Neural cell (in vitro differentiated cells): ENCODE results near the gene ANKFN1. TPM values are rescaled to one million over a fixed set of nuclear protein-coding genes. Genes with fewer than 3 reads are reported as not detected.

Experiments
- H2AFZ ChIP-seq: fragments of 200-600, 300-800 bp; sonication (generic), shearing (Covaris generic); 2 replicates; pipeline ENCODE4 v1.6.0; 2014; ENCODE audit warnings: low read depth, mild to moderate bottlenecking, antibody characterized with exemption, low read length, moderate library complexity
- H3F3A ChIP-seq: fragments of 200-600 bp; shearing (Covaris generic); 2 replicates; pipeline ENCODE4 v1.6.1; 2016; ENCODE audit warnings: mild to moderate bottlenecking, moderate library complexity, mixed read lengths, antibody characterized with exemption, low read length; ENCODE audit not compliant: insufficient read depth, poor library complexity, severe bottlenecking
- H3K27ac ChIP-seq: fragments of 200-600, 300-800 bp; sonication (generic), shearing (Covaris generic); 2 replicates; pipeline ENCODE4 v1.5.1; 2014; ENCODE audit warnings: mild to moderate bottlenecking, low read length, moderate library complexity
- H3K27me3 ChIP-seq: fragments of 300-800, 200-600 bp; sonication (generic), shearing (Covaris generic); 2 replicates; pipeline ENCODE4 v1.6.0; 2014; ENCODE audit warnings: mild to moderate bottlenecking, low read depth, low read length, moderate library complexity; ENCODE audit not compliant: insufficient read depth
- H3K36me3 ChIP-seq: fragments of 300-800, 200-600 bp; sonication (generic), shearing (Covaris generic); 2 replicates; pipeline ENCODE4 v1.5.1; 2014; ENCODE audit warnings: mild to moderate bottlenecking, antibody characterized with exemption, low read length, moderate library complexity; ENCODE audit not compliant: insufficient read depth
- H3K4me2 ChIP-seq: fragments of 300-800, 200-600 bp; sonication (generic), shearing (Covaris generic); 2 replicates; pipeline ENCODE4 v1.6.0; 2014; ENCODE audit warnings: mild to moderate bottlenecking, low read length
- H3K4me3 ChIP-seq: fragments of 300-800, 200-600 bp; sonication (generic), shearing (Covaris generic); 2 replicates; pipeline ENCODE4 v1.5.1; 2014; ENCODE audit warnings: mild to moderate bottlenecking, low read length, moderate library complexity
- H3K79me2 ChIP-seq: fragments of 200-600 bp; shearing (Covaris generic); replicated peaks from 2 replicates; pipeline ENCODE4 v1.6.0; 2014; ENCODE audit warnings: mild to moderate bottlenecking, low read length, moderate library complexity; ENCODE audit not compliant: insufficient read depth
- H3K9ac ChIP-seq: fragments of 300-800, 200-600 bp; sonication (generic), shearing (Covaris generic); 2 replicates; pipeline ENCODE4 v1.6.1; 2016; ENCODE audit warnings: mild to moderate bottlenecking, low read length, mixed read lengths
- H3K9me2 ChIP-seq: fragments of 200-600 bp; shearing (Covaris generic); 2 replicates; pipeline ENCODE4 v1.6.1; 2016; ENCODE audit warnings: mild to moderate bottlenecking, low read length, mixed read lengths; ENCODE audit not compliant: insufficient read depth
- H3K9me3 ChIP-seq: fragments of 200-600, 300-800 bp; sonication (generic), shearing (Covaris generic); 2 replicates; pipeline ENCODE4 v1.6.1; 2016; ENCODE audit warnings: mild to moderate bottlenecking, mixed run types, low read length, moderate library complexity, mixed read lengths
- H4K20me1 ChIP-seq: fragments of 200-600 bp; shearing (Covaris generic); 2 replicates; pipeline ENCODE4 v1.6.1; 2016; ENCODE audit warnings: mild to moderate bottlenecking, mixed run types; ENCODE audit not compliant: insufficient read depth
- EP300 ChIP-seq: fragments of 450-650 bp; conservative IDR thresholded peaks from 2 replicates; pipeline ENCODE4 v1.6.1; 2014; ENCODE audit warnings: antibody characterized with exemption, mild to moderate bottlenecking, moderate library complexity; ENCODE audit not compliant: poor library complexity, severe bottlenecking
- EZH2 ChIP-seq: fragments of 200-600, 300-800 bp; shearing (Covaris generic), sonication (generic); IDR thresholded peaks from 2 replicates; pipeline ENCODE4 v1.6.1; 2014; ENCODE audit warnings: antibody characterized with exemption, low read length, borderline replicate concordance, mild to moderate bottlenecking; ENCODE audit not compliant: insufficient read depth, poor library complexity, severe bottlenecking
- MXI1 ChIP-seq: fragments of 450-650 bp; conservative IDR thresholded peaks from 2 replicates; pipeline ENCODE4 v1.6.1; 2014; ENCODE audit warnings: antibody characterized with exemption, mild to moderate bottlenecking; ENCODE audit not compliant: poor library complexity, severe bottlenecking
- POLR2AphosphoS5 ChIP-seq: IDR thresholded peaks from 2 replicates; pipeline ENCODE4 v1.6.1; 2012
- RAD21 ChIP-seq: fragments of 450-650 bp; conservative IDR thresholded peaks from 2 replicates; pipeline ENCODE4 v1.6.1; 2014; ENCODE audit warnings: antibody characterized with exemption, mild to moderate bottlenecking, moderate library complexity
- SMC3 ChIP-seq: fragments of 450-650 bp; conservative IDR thresholded peaks from 2 replicates; pipeline ENCODE4 v1.6.1; 2014; ENCODE audit warnings: antibody characterized with exemption, mild to moderate bottlenecking, moderate library complexity; ENCODE audit not compliant: poor library complexity
- TAF1 ChIP-seq: IDR thresholded peaks from 2 replicates; pipeline ENCODE4 v1.6.1; 2012; ENCODE audit warnings: low read depth
- polyA plus RNA-seq: library from polyadenylated mRNA; depleted of rRNA; stranded (reverse); fragments of >200 nt; gene quantifications from 2 replicates; pipeline ENCODE4 v1.2.3, GENCODE V29; 2014
- TF ChIP-seq, protein P1 (sequence below): fragments of 450-650 bp; IDR thresholded peaks from 2 replicates; pipeline ENCODE4 v1.5.1; 2014; ENCODE audit warnings: antibody characterized with exemption, mild to moderate bottlenecking, moderate library complexity; ENCODE audit not compliant: poor library complexity, severe bottlenecking
- TF ChIP-seq, protein P2 (sequence below): IDR thresholded peaks from 2 replicates; pipeline ENCODE4 v1.6.1; 2012; ENCODE audit warnings: borderline replicate concordance

ANKFN1 gene
- polyA plus RNA-seq, 1 donor from 2014 or later: 0.14 TPM

DNA sequence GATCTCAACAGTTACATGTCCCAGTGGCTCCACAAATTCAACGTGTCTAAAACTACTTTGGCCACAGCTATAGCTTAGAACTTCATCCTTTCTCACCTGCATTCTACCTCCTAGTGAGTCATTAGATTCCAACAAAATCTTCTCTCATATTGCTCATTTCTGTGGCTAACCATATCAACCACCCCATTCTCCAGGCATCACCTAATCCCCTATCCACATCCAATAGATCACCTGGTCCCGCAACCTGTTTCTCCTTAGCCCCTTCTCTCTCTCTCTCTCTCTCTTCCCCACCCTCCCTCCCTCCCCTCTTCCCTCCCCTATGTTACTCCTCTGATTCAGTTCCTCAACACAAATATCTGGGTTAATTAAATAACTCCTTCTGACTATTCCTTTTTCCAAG is 64.6 kb downstream of the ANKFN1 start:
- Histone ChIP-seq H3K4me2 (no peak overlapping the region), H2AFZ (no peak overlapping the region), H3F3A (no peaks in the 10 kb centered on the region), H3K27ac (no peak overlapping the region), H3K79me2 (no peaks in the 10 kb centered on the region), H3K9me3 (no peaks in the 10 kb centered on the region), H3K4me3 (no peak overlapping the region), H3K9me2 (no peaks in the 10 kb centered on the region), H3K9ac (no peak overlapping the region), H3K36me3 (no peaks in the 10 kb centered on the region), H4K20me1 (no peaks in the 10 kb centered on the region), H3K27me3 (no peaks in the 10 kb centered on the region)
- TF ChIP-seq POLR2AphosphoS5: no peak
- TF ChIP-seq MXI1: no peak
- no peak for TF ChIP-seq TAF1
- no peak for TF ChIP-seq EP300
- TF ChIP-seq, protein P1, sequence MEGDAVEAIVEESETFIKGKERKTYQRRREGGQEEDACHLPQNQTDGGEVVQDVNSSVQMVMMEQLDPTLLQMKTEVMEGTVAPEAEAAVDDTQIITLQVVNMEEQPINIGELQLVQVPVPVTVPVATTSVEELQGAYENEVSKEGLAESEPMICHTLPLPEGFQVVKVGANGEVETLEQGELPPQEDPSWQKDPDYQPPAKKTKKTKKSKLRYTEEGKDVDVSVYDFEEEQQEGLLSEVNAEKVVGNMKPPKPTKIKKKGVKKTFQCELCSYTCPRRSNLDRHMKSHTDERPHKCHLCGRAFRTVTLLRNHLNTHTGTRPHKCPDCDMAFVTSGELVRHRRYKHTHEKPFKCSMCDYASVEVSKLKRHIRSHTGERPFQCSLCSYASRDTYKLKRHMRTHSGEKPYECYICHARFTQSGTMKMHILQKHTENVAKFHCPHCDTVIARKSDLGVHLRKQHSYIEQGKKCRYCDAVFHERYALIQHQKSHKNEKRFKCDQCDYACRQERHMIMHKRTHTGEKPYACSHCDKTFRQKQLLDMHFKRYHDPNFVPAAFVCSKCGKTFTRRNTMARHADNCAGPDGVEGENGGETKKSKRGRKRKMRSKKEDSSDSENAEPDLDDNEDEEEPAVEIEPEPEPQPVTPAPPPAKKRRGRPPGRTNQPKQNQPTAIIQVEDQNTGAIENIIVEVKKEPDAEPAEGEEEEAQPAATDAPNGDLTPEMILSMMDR: no peak
- no peak for TF ChIP-seq SMC3
- no peak for TF ChIP-seq EZH2
- TF ChIP-seq, protein P2, sequence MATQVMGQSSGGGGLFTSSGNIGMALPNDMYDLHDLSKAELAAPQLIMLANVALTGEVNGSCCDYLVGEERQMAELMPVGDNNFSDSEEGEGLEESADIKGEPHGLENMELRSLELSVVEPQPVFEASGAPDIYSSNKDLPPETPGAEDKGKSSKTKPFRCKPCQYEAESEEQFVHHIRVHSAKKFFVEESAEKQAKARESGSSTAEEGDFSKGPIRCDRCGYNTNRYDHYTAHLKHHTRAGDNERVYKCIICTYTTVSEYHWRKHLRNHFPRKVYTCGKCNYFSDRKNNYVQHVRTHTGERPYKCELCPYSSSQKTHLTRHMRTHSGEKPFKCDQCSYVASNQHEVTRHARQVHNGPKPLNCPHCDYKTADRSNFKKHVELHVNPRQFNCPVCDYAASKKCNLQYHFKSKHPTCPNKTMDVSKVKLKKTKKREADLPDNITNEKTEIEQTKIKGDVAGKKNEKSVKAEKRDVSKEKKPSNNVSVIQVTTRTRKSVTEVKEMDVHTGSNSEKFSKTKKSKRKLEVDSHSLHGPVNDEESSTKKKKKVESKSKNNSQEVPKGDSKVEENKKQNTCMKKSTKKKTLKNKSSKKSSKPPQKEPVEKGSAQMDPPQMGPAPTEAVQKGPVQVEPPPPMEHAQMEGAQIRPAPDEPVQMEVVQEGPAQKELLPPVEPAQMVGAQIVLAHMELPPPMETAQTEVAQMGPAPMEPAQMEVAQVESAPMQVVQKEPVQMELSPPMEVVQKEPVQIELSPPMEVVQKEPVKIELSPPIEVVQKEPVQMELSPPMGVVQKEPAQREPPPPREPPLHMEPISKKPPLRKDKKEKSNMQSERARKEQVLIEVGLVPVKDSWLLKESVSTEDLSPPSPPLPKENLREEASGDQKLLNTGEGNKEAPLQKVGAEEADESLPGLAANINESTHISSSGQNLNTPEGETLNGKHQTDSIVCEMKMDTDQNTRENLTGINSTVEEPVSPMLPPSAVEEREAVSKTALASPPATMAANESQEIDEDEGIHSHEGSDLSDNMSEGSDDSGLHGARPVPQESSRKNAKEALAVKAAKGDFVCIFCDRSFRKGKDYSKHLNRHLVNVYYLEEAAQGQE: no peak
- TF ChIP-seq RAD21: no peak

DNA sequence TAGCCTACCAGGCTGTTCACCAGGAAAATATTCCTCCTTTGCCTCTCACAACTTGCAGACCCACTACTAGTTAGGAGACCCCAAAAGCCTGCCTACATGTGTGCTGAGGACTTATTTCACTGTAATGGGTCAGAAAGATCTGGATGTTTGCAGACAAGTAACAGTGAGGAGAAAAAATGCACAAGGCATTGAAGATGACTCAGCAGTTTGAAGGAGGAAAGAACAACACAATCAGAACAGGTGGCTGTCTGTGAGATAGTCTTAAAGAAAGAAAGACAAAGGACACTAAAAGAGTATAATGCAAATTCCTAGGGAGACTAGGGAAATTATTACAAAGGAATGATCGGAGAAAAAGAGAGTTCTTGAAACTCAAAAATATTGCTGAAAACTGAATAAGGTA is 69.0 kb downstream of the ANKFN1 start:
- Histone ChIP-seq H3K4me3 (no peak overlapping the region), H3K4me2 (no peak overlapping the region), H3K9me2 (no peaks in the 10 kb centered on the region), H3K9me3 (no peaks in the 10 kb centered on the region), H2AFZ (no peak overlapping the region), H3F3A (no peaks in the 10 kb centered on the region), H3K79me2 (no peaks in the 10 kb centered on the region), H3K27ac (no peak overlapping the region), H3K36me3 (no peaks in the 10 kb centered on the region), H3K9ac (no peak overlapping the region), H3K27me3 (no peaks in the 10 kb centered on the region), H4K20me1 (no peaks in the 10 kb centered on the region)
- TF ChIP-seq EZH2: no peak
- no peak for TF ChIP-seq MXI1
- TF ChIP-seq TAF1: no peak
- TF ChIP-seq, protein P1: no peak
- TF ChIP-seq EP300: no peak
- TF ChIP-seq, protein P2: no peak
